Measurements from ENCODE around the gene ATXN1. TPM values are rescaled to one million over a fixed set of nuclear protein-coding genes. Genes with fewer than 3 reads are reported as not detected.

Gene ATXN1
- total RNA-seq, 1 experiment from 2014 or later, result 27.0 TPM

- H3K27me3 ChIP-seq (ENCODE audit: low read length), result no peaks in the 10 kb centered on the region
- CTCF ChIA-PET, result no interaction called here
These were observed 432.0 kb downstream of the ATXN1 start for GRCh38 chr6:16329233-16329632.

DNA sequence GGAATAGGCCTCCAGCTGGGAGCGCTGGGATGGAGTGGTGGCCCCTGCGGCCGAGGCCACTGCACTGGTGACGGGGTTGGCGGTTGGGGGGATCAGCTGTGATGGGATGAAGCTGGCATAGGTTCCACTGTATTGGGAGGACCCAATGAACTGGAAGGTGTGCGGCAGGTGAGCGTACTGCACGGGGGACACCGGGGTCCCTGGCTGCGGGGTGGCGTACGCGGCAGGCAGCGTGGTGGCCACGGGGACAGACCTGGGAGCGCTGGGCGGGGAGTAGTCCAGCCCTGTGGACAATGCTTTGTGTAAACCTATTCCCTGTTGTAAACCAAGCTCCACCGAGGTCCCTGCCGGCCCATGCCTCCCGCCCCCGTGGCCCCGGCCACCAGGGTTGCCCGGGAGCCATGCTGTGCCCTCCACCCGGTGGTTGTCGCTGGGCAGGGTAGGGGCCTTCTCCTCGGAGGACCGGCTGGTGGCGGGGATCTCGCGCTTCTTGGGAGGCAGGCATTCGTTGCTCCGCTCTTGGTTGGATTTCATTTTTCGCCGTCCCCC lies 433.4 kb downstream of the ATXN1 start:
- BruUV-seq (replicated peaks), result no TSS peak
- H3K27me3 ChIP-seq (ENCODE audit: low read length), result no peaks in the 10 kb centered on the region
- no peak overlapping the region for H3K27ac ChIP-seq (ENCODE audit: low read length)
- H3F3A ChIP-seq (ENCODE audit: low read length, unreplicated experiment), result no peaks in the 10 kb centered on the region
- H3K79me2 ChIP-seq (ENCODE audit: low read length), result no peaks in the 10 kb centered on the region
- H3K4me2 ChIP-seq (ENCODE audit: low read length), result no peak overlapping the region
- H3K9me2 ChIP-seq (replicated peaks; ENCODE audit: low read length), result no peaks in the 10 kb centered on the region
- no peak for ATAC-seq
- no peaks in the 10 kb centered on the region for H4K20me1 ChIP-seq (ENCODE audit: low read length)
- H3K4me1 ChIP-seq (ENCODE audit: insufficient read depth, low read length), result peaks cover 10% of the 10 kb centered on the region
- H2AFZ ChIP-seq (ENCODE audit: low read length), result no peak overlapping the region
- H3K9me3 ChIP-seq (ENCODE audit: low read length), result no peaks in the 10 kb centered on the region
- H3K4me3 ChIP-seq (ENCODE audit: low read length), result no peak overlapping the region
- CTCF ChIA-PET, result no interaction called here
- no peak for TF ChIP-seq EZH2phosphoT487 (IDR thresholded peaks at IDR 0.05; ENCODE audit: borderline replicate concordance, low read length)
- TF ChIP-seq, protein P1, sequence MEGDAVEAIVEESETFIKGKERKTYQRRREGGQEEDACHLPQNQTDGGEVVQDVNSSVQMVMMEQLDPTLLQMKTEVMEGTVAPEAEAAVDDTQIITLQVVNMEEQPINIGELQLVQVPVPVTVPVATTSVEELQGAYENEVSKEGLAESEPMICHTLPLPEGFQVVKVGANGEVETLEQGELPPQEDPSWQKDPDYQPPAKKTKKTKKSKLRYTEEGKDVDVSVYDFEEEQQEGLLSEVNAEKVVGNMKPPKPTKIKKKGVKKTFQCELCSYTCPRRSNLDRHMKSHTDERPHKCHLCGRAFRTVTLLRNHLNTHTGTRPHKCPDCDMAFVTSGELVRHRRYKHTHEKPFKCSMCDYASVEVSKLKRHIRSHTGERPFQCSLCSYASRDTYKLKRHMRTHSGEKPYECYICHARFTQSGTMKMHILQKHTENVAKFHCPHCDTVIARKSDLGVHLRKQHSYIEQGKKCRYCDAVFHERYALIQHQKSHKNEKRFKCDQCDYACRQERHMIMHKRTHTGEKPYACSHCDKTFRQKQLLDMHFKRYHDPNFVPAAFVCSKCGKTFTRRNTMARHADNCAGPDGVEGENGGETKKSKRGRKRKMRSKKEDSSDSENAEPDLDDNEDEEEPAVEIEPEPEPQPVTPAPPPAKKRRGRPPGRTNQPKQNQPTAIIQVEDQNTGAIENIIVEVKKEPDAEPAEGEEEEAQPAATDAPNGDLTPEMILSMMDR (conservative IDR thresholded peaks at IDR 0.05; ENCODE audit: low read depth, low read length), result no peak
- TF ChIP-seq EZH2 (IDR thresholded peaks at IDR 0.05; ENCODE audit: low read length, unreplicated experiment), result no peak
- intact Hi-C loops (cut with micrococcal nuclease), result no loop called here
- no peaks in the 10 kb centered on the region; the same call in 1 of the 2 replicates for H3K36me3 ChIP-seq (ENCODE audit: low read depth, low read length)
- no peak for DNase-seq
- no peak overlapping the region for H3K9ac ChIP-seq (ENCODE audit: low read length)
- POLR2A ChIA-PET (ENCODE audit: unreplicated experiment), result no interaction called here

More at GRCh38 chr6:16329233-16329632, 432.0 kb downstream of the ATXN1 start:
- no peak for ATAC-seq
- no peaks in the 10 kb centered on the region for H3K9me2 ChIP-seq (replicated peaks; ENCODE audit: low read length)
- no peak for DNase-seq
- no peak overlapping the region for H2AFZ ChIP-seq (ENCODE audit: low read length)
- TF ChIP-seq EZH2 (IDR thresholded peaks at IDR 0.05; ENCODE audit: low read length, unreplicated experiment), result no peak
- TF ChIP-seq, protein P1 (conservative IDR thresholded peaks at IDR 0.05; ENCODE audit: low read depth, low read length), result no peak
- TF ChIP-seq EZH2phosphoT487 (IDR thresholded peaks at IDR 0.05; ENCODE audit: borderline replicate concordance, low read length), result no peak
- H3K9ac ChIP-seq (ENCODE audit: low read length), result no peak overlapping the region
- BruUV-seq (replicated peaks), result no TSS peak
- H4K20me1 ChIP-seq (ENCODE audit: low read length), result no peaks in the 10 kb centered on the region
- POLR2A ChIA-PET (ENCODE audit: unreplicated experiment), result no interaction called here
- H3K79me2 ChIP-seq (ENCODE audit: low read length), result no peaks in the 10 kb centered on the region
- H3K4me3 ChIP-seq (ENCODE audit: low read length), result no peak overlapping the region
- peaks cover 24% of the 10 kb centered on the region for H3K4me1 ChIP-seq (ENCODE audit: insufficient read depth, low read length)
- H3K4me2 ChIP-seq (ENCODE audit: low read length), result no peak overlapping the region
- H3F3A ChIP-seq (ENCODE audit: low read length, unreplicated experiment), result no peaks in the 10 kb centered on the region
- no peaks in the 10 kb centered on the region for H3K9me3 ChIP-seq (ENCODE audit: low read length)
- intact Hi-C loops (cut with micrococcal nuclease), result no loop called here
- H3K36me3 ChIP-seq (ENCODE audit: low read depth, low read length), result no peaks in the 10 kb centered on the region; the same call in 1 of the 2 replicates
- no peak overlapping the region for H3K27ac ChIP-seq (ENCODE audit: low read length)

GRCh38 chr6:16326971-16327776 lies 434.1 kb downstream of the ATXN1 start:
- H3K4me3 ChIP-seq (ENCODE audit: low read length), result no peak overlapping the region
- no peak for ATAC-seq
- no peak overlapping the region for H3K9ac ChIP-seq (ENCODE audit: low read length)
- POLR2A ChIA-PET (ENCODE audit: unreplicated experiment), result no interaction called here
- no peaks in the 10 kb centered on the region for H3K27me3 ChIP-seq (ENCODE audit: low read length)
- no peak overlapping the region for H3K27ac ChIP-seq (ENCODE audit: low read length)
- H3K4me2 ChIP-seq (ENCODE audit: low read length), result no peak overlapping the region
- TF ChIP-seq, protein P1 (conservative IDR thresholded peaks at IDR 0.05; ENCODE audit: low read depth, low read length), result no peak
- TF ChIP-seq EZH2 (IDR thresholded peaks at IDR 0.05; ENCODE audit: low read length, unreplicated experiment) (no peak), EZH2phosphoT487 (IDR thresholded peaks at IDR 0.05; ENCODE audit: borderline replicate concordance, low read length) (no peak)
- CTCF ChIA-PET, result no interaction called here
- no peaks in the 10 kb centered on the region; the same call in 1 of the 2 replicates for H3K36me3 ChIP-seq (ENCODE audit: low read depth, low read length)
- intact Hi-C loops (cut with micrococcal nuclease), result no loop called here
- no peak overlapping the region for H2AFZ ChIP-seq (ENCODE audit: low read length)
- H3K4me1 ChIP-seq (ENCODE audit: insufficient read depth, low read length), result peaks cover 10% of the 10 kb centered on the region
- TSS peak; percentile 7 for BruUV-seq (replicated peaks)
- H3K9me2 ChIP-seq (replicated peaks; ENCODE audit: low read length), result no peaks in the 10 kb centered on the region
- H3F3A ChIP-seq (ENCODE audit: low read length, unreplicated experiment), result no peaks in the 10 kb centered on the region
- no peak for DNase-seq
- no peaks in the 10 kb centered on the region for H3K9me3 ChIP-seq (ENCODE audit: low read length)
- no peaks in the 10 kb centered on the region for H3K79me2 ChIP-seq (ENCODE audit: low read length)
- H4K20me1 ChIP-seq (ENCODE audit: low read length), result no peaks in the 10 kb centered on the region

Data from PC-3 (cell line).